Measurements from ENCODE around the gene NPFFR2.

DNA sequence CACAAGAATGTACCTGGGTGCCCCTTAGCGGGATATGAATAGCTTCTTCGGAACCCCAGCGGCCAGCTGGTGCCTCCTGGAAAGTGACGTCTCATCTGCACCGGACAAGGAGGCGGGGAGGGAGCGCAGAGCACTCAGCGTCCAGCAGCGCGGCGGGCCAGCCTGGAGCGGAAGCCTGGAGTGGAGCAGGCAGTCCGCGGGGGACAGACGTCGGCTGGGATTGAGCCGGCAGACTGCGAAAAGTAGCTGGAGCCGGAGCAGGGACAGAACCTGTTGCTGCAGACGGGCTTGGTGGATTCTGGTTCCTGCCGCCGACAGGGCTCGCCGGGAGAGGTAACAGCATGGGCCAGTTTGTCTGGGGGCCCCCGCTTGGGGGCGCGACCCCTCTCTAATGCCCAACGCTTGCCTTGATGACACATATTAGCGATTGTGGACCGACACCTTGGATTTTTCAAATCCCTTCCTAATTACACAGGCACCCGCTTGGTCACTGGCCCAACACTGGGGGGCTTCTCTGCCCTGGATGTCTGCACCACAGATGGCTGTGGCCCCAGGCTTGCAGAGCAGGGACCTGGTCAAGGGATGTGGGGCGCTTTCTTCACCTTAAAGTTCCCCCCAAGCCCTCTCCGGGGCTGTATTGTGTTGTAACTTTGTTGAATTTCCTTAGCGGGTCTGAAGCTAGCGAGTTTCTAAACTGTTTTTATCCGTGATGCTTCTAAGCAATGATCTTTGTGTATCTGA lies at the start of gene NPFFR2:
- no peak for TF ChIP-seq CTCF (IDR thresholded peaks at IDR 0.05)
- TF ChIP-seq POLR2A (IDR thresholded peaks at IDR 0.05) = no peak

All from body of pancreas (tissue), 4 donors.